Activated CD4-positive, alpha-beta T cell treated with anti-CD3 and anti-CD28 coated beads for 1 hour (primary cell): ENCODE measurements around the gene ATP6V0E2.

Experiments
- DNase-seq: peaks from one replicate; pipeline ENCODE4 v3.0.0-alpha.2; 2020

Gene ATP6V0E2

GRCh38 chr7:149838992-149839408 lies 34.8 kb upstream of the ATP6V0E2 start:
- no peak for DNase-seq

GRCh38 chr7:149839933-149840332 lies 33.8 kb upstream of the ATP6V0E2 start:
- no peak for DNase-seq

GRCh38 chr7:149843566-149843965 lies 30.2 kb upstream of the ATP6V0E2 start:
- DNase-seq, result no peak

GRCh38 chr7:149844445-149844844 lies 29.3 kb upstream of the ATP6V0E2 start:
- no peak for DNase-seq

- no peak for DNase-seq
Measured at GRCh38 chr7:149845257-149845980, 28.4 kb upstream of the ATP6V0E2 start.

GRCh38 chr7:149846021-149846420 lies 27.7 kb upstream of the ATP6V0E2 start:
- no peak for DNase-seq

- no peak for DNase-seq
Measured at GRCh38 chr7:149846436-149847046, 27.2 kb upstream of the ATP6V0E2 start.

GRCh38 chr7:149849174-149849573 lies 24.6 kb upstream of the ATP6V0E2 start:
- DNase-seq, result no peak

- DNase-seq, result no peak
Measured at GRCh38 chr7:149850007-149850594, 23.7 kb upstream of the ATP6V0E2 start.

- DNase-seq, result no peak
Measured at GRCh38 chr7:149850716-149851115, 23.1 kb upstream of the ATP6V0E2 start.

GRCh38 chr7:149851449-149851848 lies 22.3 kb upstream of the ATP6V0E2 start:
- DNase-seq, result no peak

- no peak for DNase-seq
Measured at GRCh38 chr7:149853157-149853556, 20.6 kb upstream of the ATP6V0E2 start.

- DNase-seq, result no peak
Measured at GRCh38 chr7:149854611-149855360, 19.0 kb upstream of the ATP6V0E2 start.

GRCh38 chr7:149855361-149856305 lies 18.1 kb upstream of the ATP6V0E2 start:
- no peak for DNase-seq

GRCh38 chr7:149856583-149856982 lies 17.2 kb upstream of the ATP6V0E2 start:
- no peak for DNase-seq

- no peak for DNase-seq
Measured at GRCh38 chr7:149859369-149859768, 14.4 kb upstream of the ATP6V0E2 start.

- no peak for DNase-seq
Measured at GRCh38 chr7:149859876-149860275, 13.9 kb upstream of the ATP6V0E2 start.

- DNase-seq, result no peak
Measured at GRCh38 chr7:149860821-149861727, 12.7 kb upstream of the ATP6V0E2 start.

GRCh38 chr7:149861728-149862045 lies 12.1 kb upstream of the ATP6V0E2 start:
- DNase-seq, result no peak

GRCh38 chr7:149862156-149862555 lies 11.6 kb upstream of the ATP6V0E2 start:
- DNase-seq, result no peak

- no peak for DNase-seq
Measured at GRCh38 chr7:149863500-149863899, 10.3 kb upstream of the ATP6V0E2 start.
